ENCODE data around the gene SLC1A2. TPM values are rescaled to one million over a fixed set of nuclear protein-coding genes. Genes with fewer than 3 reads are reported as not detected.

The SLC1A2 gene
- total and polyA plus RNA-seq, 2 donors (not counting 1 experiment from before 2014, with no cell fraction given) = 1.2 to 7.6 TPM

GRCh38 chr11:35323076-35323868 is 96.1 kb downstream of the SLC1A2 start:
- no peak overlapping the region for H3K4me3 ChIP-seq (replicated peaks in 1 of 4; ENCODE audit: control extremely low read depth in 1 of 4, insufficient read depth in 1 of 4, low read depth in 3 of 4, low read length in 4 of 4)
- no peak overlapping the region for H3K9ac ChIP-seq (ENCODE audit: insufficient read depth, low read length)
- H4K20me1 ChIP-seq (ENCODE audit: control insufficient read depth, extremely low read depth, insufficient read depth, low read length) = no peaks in the 10 kb centered on the region
- no peaks in the 10 kb centered on the region for H3K27me3 ChIP-seq (ENCODE audit: control insufficient read depth, insufficient read depth, low read length)
- H3K4me1 ChIP-seq (ENCODE audit: control insufficient read depth, extremely low read depth, insufficient read depth, low read length) = peaks cover 9% of the 10 kb centered on the region
- no peak overlapping the region for H3K4me2 ChIP-seq (ENCODE audit: extremely low read depth, insufficient read depth, low read length)
- DNase-seq (ENCODE audit: low read depth in 2 of 2) = peak in 1 of 2 donors; percentile 57
- H3K27ac ChIP-seq (ENCODE audit: insufficient read depth, low read length) = no peak overlapping the region
- TF ChIP-seq CTCF (conservative IDR thresholded peaks at IDR 0.05 in 1 of 2, IDR thresholded peaks at IDR 0.05 in 1 of 2; ENCODE audit: low read depth in 1 of 2, low read length in 2 of 2) (no peak), EZH2 (IDR thresholded peaks at IDR 0.05; ENCODE audit: low read length, missing control alignments) (no peak)
- H3K36me3 ChIP-seq (ENCODE audit: control insufficient read depth, insufficient read depth, low read length) = no peaks in the 10 kb centered on the region
- H3K79me2 ChIP-seq (ENCODE audit: control insufficient read depth, insufficient read depth, low read length) = no peaks in the 10 kb centered on the region
- no peak overlapping the region for H2AFZ ChIP-seq (ENCODE audit: low read length)
- H3K9me3 ChIP-seq (ENCODE audit: control insufficient read depth, insufficient read depth, low read depth, low read length) = no peaks in the 10 kb centered on the region

- DNase-seq (ENCODE audit: low read depth in 2 of 2) = no peak
- no peak overlapping the region for H3K4me2 ChIP-seq (ENCODE audit: extremely low read depth, insufficient read depth, low read length)
- no peak for TF ChIP-seq EZH2 (IDR thresholded peaks at IDR 0.05; ENCODE audit: low read length, missing control alignments)
- no peak for TF ChIP-seq CTCF (conservative IDR thresholded peaks at IDR 0.05 in 1 of 2, IDR thresholded peaks at IDR 0.05 in 1 of 2; ENCODE audit: low read depth in 1 of 2, low read length in 2 of 2)
- no peak overlapping the region for H2AFZ ChIP-seq (ENCODE audit: low read length)
- H3K79me2 ChIP-seq (ENCODE audit: control insufficient read depth, insufficient read depth, low read length) = no peaks in the 10 kb centered on the region
- no peak overlapping the region for H3K27ac ChIP-seq (ENCODE audit: insufficient read depth, low read length)
- H3K9me3 ChIP-seq (ENCODE audit: control insufficient read depth, insufficient read depth, low read depth, low read length) = no peaks in the 10 kb centered on the region
- no peaks in the 10 kb centered on the region for H4K20me1 ChIP-seq (ENCODE audit: control insufficient read depth, extremely low read depth, insufficient read depth, low read length)
- no peak overlapping the region for H3K9ac ChIP-seq (ENCODE audit: insufficient read depth, low read length)
- no peaks in the 10 kb centered on the region for H3K36me3 ChIP-seq (ENCODE audit: control insufficient read depth, insufficient read depth, low read length)
- peaks cover 9% of the 10 kb centered on the region for H3K4me1 ChIP-seq (ENCODE audit: control insufficient read depth, extremely low read depth, insufficient read depth, low read length)
- no peak overlapping the region for H3K4me3 ChIP-seq (replicated peaks in 1 of 4; ENCODE audit: control extremely low read depth in 1 of 4, insufficient read depth in 1 of 4, low read depth in 3 of 4, low read length in 4 of 4)
- H3K27me3 ChIP-seq (ENCODE audit: control insufficient read depth, insufficient read depth, low read length) = no peaks in the 10 kb centered on the region
Observed at GRCh38 chr11:35322318-35322979, 96.9 kb downstream of the SLC1A2 start.

- H3K27me3 ChIP-seq (ENCODE audit: control insufficient read depth, insufficient read depth, low read length) = no peaks in the 10 kb centered on the region
- no peaks in the 10 kb centered on the region for H3K79me2 ChIP-seq (ENCODE audit: control insufficient read depth, insufficient read depth, low read length)
- H3K9ac ChIP-seq (ENCODE audit: insufficient read depth, low read length) = no peak overlapping the region
- no peaks in the 10 kb centered on the region for H3K9me3 ChIP-seq (ENCODE audit: control insufficient read depth, insufficient read depth, low read depth, low read length)
- no peaks in the 10 kb centered on the region for H3K36me3 ChIP-seq (ENCODE audit: control insufficient read depth, insufficient read depth, low read length)
- H3K4me3 ChIP-seq (replicated peaks in 1 of 4; ENCODE audit: control extremely low read depth in 1 of 4, insufficient read depth in 1 of 4, low read depth in 3 of 4, low read length in 4 of 4) = no peak overlapping the region
- TF ChIP-seq EZH2 (IDR thresholded peaks at IDR 0.05; ENCODE audit: low read length, missing control alignments) = no peak
- TF ChIP-seq CTCF (conservative IDR thresholded peaks at IDR 0.05 in 1 of 2, IDR thresholded peaks at IDR 0.05 in 1 of 2; ENCODE audit: low read depth in 1 of 2, low read length in 2 of 2) = no peak
- DNase-seq (ENCODE audit: low read depth in 2 of 2) = peak; percentile 43 to 85
- H3K4me1 ChIP-seq (ENCODE audit: control insufficient read depth, extremely low read depth, insufficient read depth, low read length) = peaks cover 9% of the 10 kb centered on the region
- H2AFZ ChIP-seq (ENCODE audit: low read length) = no peak overlapping the region
- peak overlapping the region; percentile 28 for H3K27ac ChIP-seq (ENCODE audit: insufficient read depth, low read length)
- H3K4me2 ChIP-seq (ENCODE audit: extremely low read depth, insufficient read depth, low read length) = peak overlapping the region; percentile 10
- no peaks in the 10 kb centered on the region for H4K20me1 ChIP-seq (ENCODE audit: control insufficient read depth, extremely low read depth, insufficient read depth, low read length)
Observed at GRCh38 chr11:35321532-35322317, 97.6 kb downstream of the SLC1A2 start.
